Measurements from ENCODE around the gene SPATA12.

GRCh38 chr3:57017459-57017845 is 43.0 kb upstream of the SPATA12 start:
- TF ChIP-seq CTCF (IDR thresholded peaks at IDR 0.05), result no peak
- no peak for TF ChIP-seq POLR2AphosphoS5 (IDR thresholded peaks at IDR 0.05; ENCODE audit: low read depth, low read length)

Measured in Panc1 (cell line).